H9 (cell line): ENCODE measurements around the gene NID1. TPM values are rescaled to one million over a fixed set of nuclear protein-coding genes. Genes with fewer than 3 reads are reported as not detected.

Experiments used
- DNase-seq: peaks from one replicate; pipeline ENCODE4 v3.0.0-alpha.2; 2017
- H2AFZ ChIP-seq: one replicate; pipeline ENCODE4 v1.6.1; 2013; ENCODE audit warnings: mild to moderate bottlenecking, low read length, control low read depth, moderate library complexity
- H2AK5ac ChIP-seq: 2 replicates; pipeline ENCODE4 v1.6.1; 2013; ENCODE audit warnings: low read length, control low read depth, mixed read lengths; ENCODE audit not compliant: insufficient read length
- H2BK120ac ChIP-seq: one replicate; pipeline ENCODE4 v1.6.1; 2013; ENCODE audit warnings: low read depth, mild to moderate bottlenecking, low read length, control low read depth, inconsistent platforms; ENCODE audit not compliant: poor library complexity, severe bottlenecking
- H2BK12ac ChIP-seq: 2 replicates; pipeline ENCODE4 v1.6.1; 2013; ENCODE audit warnings: low read length, control low read depth, mixed read lengths, low read depth; ENCODE audit not compliant: insufficient read length
- H2BK15ac ChIP-seq: 2 replicates; pipeline ENCODE4 v1.6.1; 2013; ENCODE audit warnings: low read depth, low read length, control low read depth
- H2BK20ac ChIP-seq: one replicate; pipeline ENCODE4 v1.6.1; 2013; ENCODE audit warnings: low read depth, mild to moderate bottlenecking, low read length, control low read depth, inconsistent platforms; ENCODE audit not compliant: poor library complexity, severe bottlenecking
- H2BK5ac ChIP-seq: 2 replicates; pipeline ENCODE4 v1.6.1; 2013; ENCODE audit warnings: low read length, control low read depth, mixed read lengths; ENCODE audit not compliant: insufficient read length
- H3K14ac ChIP-seq: 2 replicates; pipeline ENCODE4 v1.6.1; 2013; ENCODE audit warnings: low read length, control low read depth; ENCODE audit not compliant: insufficient read depth
- H3K18ac ChIP-seq: 2 replicates; pipeline ENCODE4 v1.6.1; 2013; ENCODE audit warnings: low read depth, mild to moderate bottlenecking, mixed read lengths, low read length, control low read depth; ENCODE audit not compliant: insufficient read length
- H3K23ac ChIP-seq: 2 replicates; pipeline ENCODE4 v1.6.1; 2013; ENCODE audit warnings: low read length, control low read depth, mixed read lengths, low read depth; ENCODE audit not compliant: insufficient read length
- H3K23me2 ChIP-seq: 2 replicates; pipeline ENCODE4 v1.6.1; 2013; ENCODE audit warnings: low read depth, mild to moderate bottlenecking, mixed read lengths, low read length, control low read depth; ENCODE audit not compliant: insufficient read length, poor library complexity, severe bottlenecking
- H3K27ac ChIP-seq: 2 replicates; pipeline ENCODE4 v1.5.1; 2013; ENCODE audit warnings: low read length, control low read depth, mixed read lengths, low read depth; ENCODE audit not compliant: insufficient read length
- H3K27me3 ChIP-seq: 2 replicates; pipeline ENCODE4 v1.6.1; 2013; ENCODE audit warnings: low read length, control low read depth, inconsistent platforms; ENCODE audit not compliant: insufficient read depth
- H3K4ac ChIP-seq: 2 replicates; pipeline ENCODE4 v1.6.1; 2013; ENCODE audit warnings: low read depth, mild to moderate bottlenecking, control low read depth, inconsistent platforms, low read length, moderate library complexity
- H3K4me1 ChIP-seq: 2 replicates; pipeline ENCODE4 v1.6.1; 2013; ENCODE audit warnings: low read length, control low read depth, inconsistent platforms; ENCODE audit not compliant: insufficient read depth
- H3K4me2 ChIP-seq: 2 replicates; pipeline ENCODE4 v1.6.1; 2013; ENCODE audit warnings: low read length, control low read depth, mixed read lengths; ENCODE audit not compliant: insufficient read length, insufficient read depth
- H3K56ac ChIP-seq: 2 replicates; pipeline ENCODE4 v1.6.1; 2013; ENCODE audit warnings: low read depth, mild to moderate bottlenecking, mixed read lengths, low read length, control low read depth; ENCODE audit not compliant: insufficient read length
- H3K79me1 ChIP-seq: 2 replicates; pipeline ENCODE4 v1.6.1; 2013; ENCODE audit warnings: low read depth, mild to moderate bottlenecking, moderate library complexity, low read length, control low read depth, inconsistent platforms; ENCODE audit not compliant: insufficient read depth, poor library complexity, severe bottlenecking
- H3K79me2 ChIP-seq: 2 replicates; pipeline ENCODE4 v1.6.1; 2013; ENCODE audit warnings: low read length, control low read depth, inconsistent platforms; ENCODE audit not compliant: insufficient read depth
- H3K9ac ChIP-seq: 2 replicates; pipeline ENCODE4 v1.6.1; 2013; ENCODE audit warnings: low read length, control low read depth, mixed read lengths; ENCODE audit not compliant: insufficient read length; ENCODE audit errors: extremely low read depth
- H3K9me3 ChIP-seq: one replicate; pipeline ENCODE4 v1.6.1; 2013; ENCODE audit warnings: low read depth, low read length, inconsistent platforms; ENCODE audit not compliant: control insufficient read depth
- H3T11ph ChIP-seq: one replicate; pipeline ENCODE4 v1.6.1; 2013; ENCODE audit warnings: mild to moderate bottlenecking, low read length, control low read depth, inconsistent platforms
- H4K20me1 ChIP-seq: one replicate; pipeline ENCODE4 v1.6.1; 2013; ENCODE audit not compliant: control insufficient read depth, insufficient read length, insufficient read depth
- H4K5ac ChIP-seq: 2 replicates; pipeline ENCODE4 v1.6.1; 2013; ENCODE audit warnings: low read depth, mild to moderate bottlenecking, mixed read lengths, low read length, control low read depth; ENCODE audit not compliant: insufficient read length
- H4K8ac ChIP-seq: replicated peaks from 2 replicates; pipeline ENCODE4 v1.6.1; 2013; ENCODE audit warnings: low read length, control low read depth, mixed read lengths, low read depth; ENCODE audit not compliant: insufficient read length
- H4K91ac ChIP-seq: 2 replicates; pipeline ENCODE4 v1.6.1; 2013; ENCODE audit warnings: low read depth, mild to moderate bottlenecking, moderate library complexity, mixed read lengths, low read length, control low read depth; ENCODE audit not compliant: insufficient read length
- H3K27ac Mint-ChIP-seq, 3 experiments: 2 replicates in 2 of 3; 3 replicates in 1 of 3; pipeline ENCODE4 v1.8.0; 2020 to 2021; ENCODE audit warnings: mixed read lengths in 3 of 3, mild to moderate bottlenecking in 1 of 3, moderate library complexity in 1 of 3
- H3K27me3 Mint-ChIP-seq: 2 replicates; pipeline ENCODE4 v1.8.0; 2021; ENCODE audit warnings: low read depth, mild to moderate bottlenecking, moderate library complexity, mixed read lengths
- H3K36me3 Mint-ChIP-seq, 3 experiments: 2 replicates in 2 of 3; 3 replicates in 1 of 3; pipeline ENCODE4 v1.8.0; 2020 to 2021; ENCODE audit warnings: low read depth in 3 of 3, mixed read lengths in 3 of 3; ENCODE audit not compliant: insufficient read depth in 1 of 3
- H3K4me1 Mint-ChIP-seq, 2 experiments: 2 replicates each; pipeline ENCODE4 v1.8.0; 2020; ENCODE audit warnings: mixed read lengths in 2 of 2
- H3K4me3 Mint-ChIP-seq, 2 experiments: 2 replicates in 1 of 2; 3 replicates in 1 of 2; pipeline ENCODE4 v1.8.0; 2020 to 2021; ENCODE audit warnings: mild to moderate bottlenecking in 2 of 2, mixed read lengths in 2 of 2, moderate library complexity in 1 of 2
- H3K9me3 Mint-ChIP-seq, 2 experiments: 2 replicates in 1 of 2; 3 replicates in 1 of 2; pipeline ENCODE4 v1.8.0; 2020; ENCODE audit warnings: mild to moderate bottlenecking in 2 of 2, mixed read lengths in 2 of 2, moderate library complexity in 1 of 2
- CTCF ChIP-seq: fragments of 200-600 bp; sonication (generic); conservative IDR thresholded peaks from 3 replicates; pipeline ENCODE4 v1.8.0; 2021; ENCODE audit warnings: antibody characterized with exemption, mild to moderate bottlenecking
- WGBS: extraction: QIAGEN DNeasy Blood & Tissue Kit; methylation state at CpG from one replicate; pipeline ENCODE4 v1.1.7; 2013; ENCODE audit warnings: missing lambda C conversion rate, low lambda C conversion rate, mixed read lengths; ENCODE audit not compliant: insufficient read length; ENCODE audit errors: extremely low coverage; 5-methylcytosine and 5-hydroxymethylcytosine counted together
- total RNA-seq: library from RNA; stranded (reverse); gene quantifications from 2 replicates; pipeline ENCODE4 v1.2.1, GENCODE V29; 2021

NID1 gene
- total RNA-seq, 1 experiment from 2014 or later = 28.5 TPM

DNA sequence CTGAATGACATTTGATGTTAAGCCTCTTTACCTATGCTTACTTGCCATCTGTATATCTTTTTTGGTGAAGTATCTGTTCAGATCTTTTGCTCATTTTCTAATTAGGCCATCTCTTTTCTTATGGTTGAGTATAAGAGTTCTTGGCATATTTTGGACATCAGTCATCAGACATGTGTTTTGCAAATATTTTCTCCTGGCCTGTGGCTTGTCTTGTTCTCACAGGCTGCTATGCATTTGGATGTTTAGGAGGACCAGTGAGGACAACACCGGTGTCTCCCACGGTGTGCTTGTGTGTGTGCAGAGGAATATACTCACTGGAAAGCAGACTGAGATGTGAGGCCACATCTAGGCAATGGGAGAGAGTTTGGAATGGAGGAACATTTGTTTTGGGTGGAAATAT lies 111.1 kb downstream of the NID1 start:
- H3K4ac ChIP-seq = no peak overlapping the region
- H2BK15ac ChIP-seq = no peak overlapping the region
- no peak for TF ChIP-seq CTCF
- no peaks in the 10 kb centered on the region for H3K27me3 ChIP-seq
- DNase-seq = no peak
- Mint-ChIP-seq H3K4me1 (peaks cover 0 to 6% of the 10 kb centered on the region in 2 experiments; a peak in 1 of 4 replicates), H3K9me3 (no peaks in the 10 kb centered on the region; a peak in 1 of 5 replicates), H3K27me3 (no peaks in the 10 kb centered on the region; the same call in 1 of the 2 replicates), H3K36me3 (no peaks in the 10 kb centered on the region), H3K4me3 (no peak overlapping the region), H3K27ac (no peak overlapping the region)
- no peak overlapping the region for H3K23ac ChIP-seq
- no peaks in the 10 kb centered on the region for H3K79me2 ChIP-seq
- no peak overlapping the region for H4K8ac ChIP-seq
- no peak overlapping the region for H3K18ac ChIP-seq
- H3K23me2 ChIP-seq = no peaks in the 10 kb centered on the region
- no peak overlapping the region for H4K91ac ChIP-seq
- no CpG with 5 or more reads among the region's 2 CpGs for WGBS
- H3K4me1 ChIP-seq = no peaks in the 10 kb centered on the region
- H3K27ac ChIP-seq = no peak overlapping the region
- H3K9ac ChIP-seq = no peak overlapping the region
- no peaks in the 10 kb centered on the region for H4K20me1 ChIP-seq
- no peaks in the 10 kb centered on the region for H3K79me1 ChIP-seq
- H2AFZ ChIP-seq = no peak overlapping the region
- no peak overlapping the region for H2BK20ac ChIP-seq
- no peak overlapping the region for H3K14ac ChIP-seq
- no peaks in the 10 kb centered on the region for H3K9me3 ChIP-seq
- H3K56ac ChIP-seq = no peak overlapping the region
- no peak overlapping the region for H2BK120ac ChIP-seq
- no peak overlapping the region for H4K5ac ChIP-seq
- H3T11ph ChIP-seq = no peak overlapping the region
- H2BK12ac ChIP-seq = no peak overlapping the region
- H2AK5ac ChIP-seq = no peak overlapping the region
- H2BK5ac ChIP-seq = no peak overlapping the region
- H3K4me2 ChIP-seq = no peak overlapping the region
